GM19239 (cell line): ENCODE measurements around the gene GPR65.

ENCODE experiments used
- DNase-seq: peaks from one replicate; pipeline ENCODE4 v3.0.0; 2011; ENCODE audit warnings: low spot score; ENCODE audit not compliant: insufficient read length
- FAIRE-seq: peaks from 2 replicates; lab custom pipeline; 2011; peaks lifted over from hg19 to GRCh38; lab: Jason Lieb, UNC

The GPR65 gene

GRCh38 chr14:88005050-88005481 lies at the start of gene GPR65:
Gene GPR65, plus strand, starts transcription at chr14:88005135. Its CDS starts 5,713 bp downstream, at chr14:88010848.
- peak; percentile 93 for FAIRE-seq

GRCh38 chr14:87955501-87955900 lies 49.4 kb upstream of the GPR65 start:
- no peak for DNase-seq
- no peak for FAIRE-seq

More at GRCh38 chr14:88005050-88005481, at the start of gene GPR65:
- DNase-seq = no peak

DNA sequence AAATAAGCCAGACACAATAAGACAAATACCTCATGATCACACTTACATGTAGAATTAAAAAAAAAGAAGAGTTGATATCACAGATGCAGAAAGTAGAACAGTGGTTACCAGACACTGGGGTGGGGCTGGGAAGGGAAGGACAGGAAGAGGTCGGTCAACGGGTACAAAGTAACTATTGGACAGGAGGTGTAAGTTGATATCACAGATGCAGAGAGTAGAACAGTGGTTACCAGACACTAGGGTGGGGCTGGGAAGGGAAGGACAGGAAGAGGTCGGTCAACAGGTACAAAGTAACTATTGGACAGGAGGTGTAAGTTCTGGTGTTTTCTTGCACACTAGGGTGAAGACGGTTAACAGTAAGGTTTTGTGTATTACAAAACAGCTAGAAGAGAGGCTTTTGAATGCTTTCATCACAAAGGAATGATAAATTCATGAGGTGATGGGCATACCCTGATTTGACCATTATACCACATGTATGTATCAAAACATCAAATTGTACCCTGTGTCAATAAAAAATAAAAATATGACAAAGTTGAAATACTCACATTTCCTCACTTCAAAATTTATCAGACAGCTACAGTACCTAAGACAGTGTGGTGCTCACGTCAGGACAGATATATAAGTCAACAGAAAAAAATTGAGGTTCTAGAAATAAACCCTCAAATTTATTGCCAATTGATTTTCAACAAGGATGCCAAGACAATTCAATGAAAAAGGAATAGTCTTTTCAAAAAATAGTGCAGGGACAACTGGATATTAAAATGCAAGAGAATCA lies 44.7 kb upstream of the GPR65 start:
- FAIRE-seq = no peak
- DNase-seq = no peak

DNA sequence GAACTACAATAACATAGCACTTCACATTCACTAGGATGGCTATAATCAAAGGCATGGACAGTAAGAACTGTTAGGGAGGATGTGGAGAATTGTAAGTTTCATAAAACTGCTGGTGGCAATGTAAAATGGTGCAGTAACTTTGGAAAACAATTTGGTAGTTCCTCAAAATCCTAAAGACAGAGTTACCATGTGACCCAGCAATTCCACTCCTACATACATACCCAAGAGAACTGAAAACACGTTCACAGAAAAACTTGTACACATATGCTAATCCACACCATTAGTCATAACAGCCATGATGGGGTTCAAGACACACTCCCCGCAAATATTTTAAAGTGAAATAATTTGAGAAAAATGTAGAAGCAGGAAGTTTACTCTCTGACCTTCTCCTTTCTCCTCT lies 43.7 kb upstream of the GPR65 start:
- FAIRE-seq (no peak), DNase-seq (no peak)

- DNase-seq = no peak
- FAIRE-seq = no peak
These were observed 38.1 kb upstream of the GPR65 start for GRCh38 chr14:87966816-87967215.

- DNase-seq = no peak
- no peak for FAIRE-seq
These were observed 37.4 kb upstream of the GPR65 start for GRCh38 chr14:87967496-87967895.

DNA sequence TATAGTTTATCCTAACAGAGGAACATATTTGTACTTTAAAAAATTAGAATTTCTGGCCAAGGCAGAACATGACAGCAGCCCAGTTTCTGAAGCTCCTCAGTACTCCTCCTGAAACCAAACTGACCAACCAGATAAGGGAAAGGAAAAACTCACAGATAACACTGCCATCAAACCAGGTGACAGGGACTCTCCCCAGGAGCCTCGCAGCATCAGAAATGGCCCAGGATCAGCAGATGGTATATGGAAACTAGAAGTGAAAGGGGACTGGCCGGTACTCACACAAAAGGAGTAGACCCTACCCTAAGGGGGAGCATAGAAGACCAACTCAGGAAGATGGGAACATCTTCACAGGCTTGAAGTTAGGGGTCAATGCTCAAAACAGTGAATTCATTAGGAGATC lies 33.9 kb upstream of the GPR65 start:
- FAIRE-seq (peak; percentile 70), DNase-seq (peak; percentile 9)

DNA sequence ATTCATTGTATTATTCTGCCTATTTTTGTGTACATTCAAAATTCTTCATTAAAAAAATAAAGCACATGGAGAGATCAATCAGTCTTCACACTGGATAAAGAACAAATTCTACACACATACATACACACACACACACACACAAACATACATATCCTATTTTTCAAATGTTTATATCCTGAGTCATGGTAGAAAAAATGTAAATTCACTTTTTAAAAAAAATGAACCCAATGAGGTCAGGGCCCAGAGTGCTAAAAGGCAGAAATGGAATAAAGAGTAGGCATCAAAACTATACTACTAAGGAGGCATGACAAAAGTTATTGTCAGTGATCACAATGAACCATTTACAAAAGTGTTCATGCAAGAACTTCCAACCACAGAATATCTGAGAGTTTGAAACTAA lies 29.3 kb upstream of the GPR65 start:
- FAIRE-seq (no peak), DNase-seq (no peak)

DNA sequence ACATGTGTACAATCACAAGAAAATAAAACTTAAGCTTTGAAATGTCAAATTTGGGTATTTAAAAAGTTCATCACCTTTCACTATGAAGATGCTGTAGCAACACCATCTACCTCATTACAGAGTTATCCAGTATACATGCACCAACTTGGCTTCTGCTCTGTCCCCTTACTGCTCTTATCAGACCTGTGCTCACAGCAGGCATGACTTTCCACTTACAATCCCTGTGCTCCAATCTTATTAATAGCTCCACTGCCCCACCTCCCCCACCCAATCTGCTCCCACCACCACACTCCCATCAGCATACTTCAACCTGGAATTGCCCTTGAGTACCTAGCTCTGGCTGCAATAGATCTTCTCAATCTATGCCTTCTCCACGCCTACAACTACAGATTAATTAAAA lies 25.2 kb upstream of the GPR65 start:
- DNase-seq = no peak
- no peak for FAIRE-seq

GRCh38 chr14:87989221-87989955 lies 15.5 kb upstream of the GPR65 start:
- FAIRE-seq (no peak), DNase-seq (no peak)

GRCh38 chr14:87989956-87990299 lies 15.0 kb upstream of the GPR65 start:
- DNase-seq = no peak
- no peak for FAIRE-seq

GRCh38 chr14:87990682-87991081 lies 14.3 kb upstream of the GPR65 start:
- FAIRE-seq (no peak), DNase-seq (no peak)

- FAIRE-seq = peak; percentile 77
- DNase-seq = no peak
These were observed 12.6 kb upstream of the GPR65 start for GRCh38 chr14:87992346-87992717.

DNA sequence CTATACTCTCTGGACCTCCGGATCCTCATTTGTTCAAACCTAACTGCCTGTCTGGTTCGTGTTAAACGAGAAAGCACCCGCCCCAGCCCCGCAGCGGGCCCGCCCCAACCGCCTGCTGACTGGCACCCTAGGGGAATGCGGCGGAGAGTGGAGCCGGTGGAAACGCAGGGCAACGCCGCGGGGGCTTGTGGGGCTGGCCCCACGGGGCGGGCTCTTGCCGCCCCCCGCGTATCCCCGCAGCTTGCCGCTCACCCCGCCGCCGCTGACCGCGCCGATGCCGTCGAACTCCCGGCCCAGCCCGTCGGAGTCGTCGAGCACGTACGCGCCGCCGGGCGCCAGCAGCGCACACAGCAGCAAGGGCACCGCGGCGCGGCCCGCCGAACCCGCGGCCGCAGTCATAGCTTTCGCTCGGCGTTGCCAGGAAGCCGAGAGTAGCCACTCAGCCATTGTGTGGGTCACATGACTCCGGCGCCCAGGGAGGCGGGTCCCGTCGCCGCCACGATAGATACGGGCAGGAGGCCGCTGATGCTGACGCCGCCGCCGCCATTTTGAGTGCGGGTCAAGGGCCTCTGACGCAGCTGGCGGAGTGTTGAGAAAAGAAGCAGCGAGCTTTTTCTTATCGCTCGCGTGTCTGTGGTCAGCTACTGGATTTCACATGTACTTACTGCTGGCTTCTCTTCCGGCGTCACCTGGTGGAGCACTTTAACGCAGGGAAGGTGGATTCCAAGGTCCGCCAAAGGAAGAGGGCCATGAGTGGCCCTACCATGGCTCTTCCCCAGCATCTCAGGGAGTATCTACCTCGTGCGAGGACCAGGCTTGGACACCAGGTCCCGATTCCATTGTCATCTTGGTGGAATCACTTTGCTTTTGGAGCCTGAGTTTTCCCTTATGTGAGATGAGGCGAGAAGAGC lies 12.0 kb upstream of the GPR65 start, which contains the start of gene GALC:
Gene GALC (minus strand): TSS at position 465 of the 911 bp plus-strand sequence. CDS start 18 bp downstream, at position 447.
- FAIRE-seq (peak; percentile 91), DNase-seq (peak; percentile 68)

GRCh38 chr14:87994974-87995373 lies 10.0 kb upstream of the GPR65 start:
- peak; percentile 96 for FAIRE-seq
- no peak for DNase-seq

DNA sequence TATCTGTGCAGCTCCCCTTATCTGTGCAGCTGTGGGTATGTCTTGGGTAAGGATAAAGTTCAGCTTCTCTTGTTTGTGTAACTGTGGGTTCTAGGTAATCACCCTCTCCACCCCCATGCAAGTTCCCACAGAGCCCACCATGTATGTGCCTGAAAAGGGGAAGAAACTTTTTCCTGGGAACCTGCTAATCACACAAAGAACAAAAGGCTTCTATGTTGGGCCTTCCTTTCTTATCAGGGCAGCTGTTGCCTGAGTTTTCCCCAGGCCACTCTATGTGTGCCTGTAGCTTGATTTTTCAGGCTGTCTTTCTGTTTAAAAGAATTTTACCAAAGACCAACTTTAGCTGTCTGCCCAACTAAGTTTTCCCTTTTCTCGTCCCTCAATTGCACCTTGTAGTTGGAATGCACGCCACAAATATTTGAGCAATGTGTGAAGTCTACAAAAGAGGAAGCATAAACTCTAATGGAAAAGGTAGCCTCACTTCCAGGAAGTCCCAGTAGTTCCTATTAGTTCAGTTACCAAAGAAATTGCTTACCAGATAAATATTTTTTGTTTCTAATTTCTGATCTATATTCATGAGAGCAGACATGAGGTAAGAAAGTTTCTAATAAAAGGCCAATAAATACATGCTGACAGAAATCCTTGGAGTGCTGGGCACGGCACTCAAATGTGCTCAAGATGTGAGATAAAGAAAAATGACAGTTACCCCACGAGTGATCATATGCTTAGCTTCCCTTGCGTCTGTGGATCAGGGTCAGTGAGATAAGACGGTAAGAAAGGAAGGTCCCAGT lies 9.2 kb upstream of the GPR65 start:
- no peak for DNase-seq
- peak; percentile 8 for FAIRE-seq

DNA sequence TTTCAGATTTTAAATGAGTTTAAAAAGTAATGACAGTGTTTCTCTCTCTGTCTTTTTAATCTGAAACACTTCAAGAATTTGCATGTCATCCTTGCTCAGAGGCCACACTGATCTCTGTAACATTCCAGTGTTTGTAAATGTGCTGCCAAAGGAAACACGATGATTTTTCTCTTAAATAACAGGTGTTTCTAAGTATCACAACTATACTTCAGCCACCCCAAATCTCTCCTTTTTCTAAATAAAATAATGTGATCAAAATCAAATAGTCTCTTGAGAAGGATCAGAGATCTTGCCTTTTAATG lies 8.7 kb upstream of the GPR65 start:
- no peak for DNase-seq
- no peak for FAIRE-seq

DNA sequence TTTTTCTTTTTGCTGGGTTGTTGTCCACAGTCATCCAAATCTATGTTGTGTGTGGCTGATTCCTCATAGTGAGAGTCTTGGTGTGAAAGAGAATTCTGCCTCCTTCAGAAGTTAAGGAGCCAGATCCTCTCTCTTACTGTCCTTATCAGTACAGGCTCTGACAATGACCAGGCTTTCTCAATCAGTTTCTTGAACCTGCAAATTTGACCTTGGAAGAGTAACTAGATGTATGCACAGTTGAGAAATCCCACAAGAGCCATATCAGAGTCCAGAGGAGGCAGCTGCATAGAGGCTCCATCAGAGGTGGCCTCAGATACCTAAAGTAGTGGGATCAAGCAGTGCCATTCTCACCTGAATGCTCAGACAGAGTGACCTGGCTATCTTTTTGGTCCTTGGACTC lies 6.5 kb upstream of the GPR65 start:
- FAIRE-seq (no peak), DNase-seq (no peak)

DNA sequence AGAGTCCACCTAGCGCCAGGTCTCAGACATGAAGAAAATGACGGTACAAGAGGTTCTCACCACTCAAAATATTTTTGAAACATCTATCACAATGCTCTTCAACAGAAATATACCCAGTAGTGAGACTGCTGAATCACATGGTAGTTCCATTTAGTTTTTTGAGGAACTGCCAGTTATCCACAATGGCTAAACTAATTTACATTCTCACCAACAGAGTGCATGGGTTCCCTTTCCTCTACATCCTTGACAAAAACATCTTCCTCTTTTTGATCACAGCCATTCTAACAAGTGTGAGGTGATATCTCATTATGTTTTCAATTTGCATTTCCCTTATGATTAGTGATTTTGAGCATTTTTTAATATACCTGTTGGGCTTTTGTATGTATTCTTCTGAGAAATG lies 5.7 kb upstream of the GPR65 start:
- no peak for FAIRE-seq
- DNase-seq = no peak
